GM18520 (cell line): ENCODE data around the gene AGAP2.

Experiments used
- ATAC-seq: cut with Tn5 transposase; IDR thresholded peaks from one replicate; pipeline ENCODE4 v1.9.1; 2021; ENCODE audit not compliant: unreplicated experiment

The AGAP2 gene

DNA sequence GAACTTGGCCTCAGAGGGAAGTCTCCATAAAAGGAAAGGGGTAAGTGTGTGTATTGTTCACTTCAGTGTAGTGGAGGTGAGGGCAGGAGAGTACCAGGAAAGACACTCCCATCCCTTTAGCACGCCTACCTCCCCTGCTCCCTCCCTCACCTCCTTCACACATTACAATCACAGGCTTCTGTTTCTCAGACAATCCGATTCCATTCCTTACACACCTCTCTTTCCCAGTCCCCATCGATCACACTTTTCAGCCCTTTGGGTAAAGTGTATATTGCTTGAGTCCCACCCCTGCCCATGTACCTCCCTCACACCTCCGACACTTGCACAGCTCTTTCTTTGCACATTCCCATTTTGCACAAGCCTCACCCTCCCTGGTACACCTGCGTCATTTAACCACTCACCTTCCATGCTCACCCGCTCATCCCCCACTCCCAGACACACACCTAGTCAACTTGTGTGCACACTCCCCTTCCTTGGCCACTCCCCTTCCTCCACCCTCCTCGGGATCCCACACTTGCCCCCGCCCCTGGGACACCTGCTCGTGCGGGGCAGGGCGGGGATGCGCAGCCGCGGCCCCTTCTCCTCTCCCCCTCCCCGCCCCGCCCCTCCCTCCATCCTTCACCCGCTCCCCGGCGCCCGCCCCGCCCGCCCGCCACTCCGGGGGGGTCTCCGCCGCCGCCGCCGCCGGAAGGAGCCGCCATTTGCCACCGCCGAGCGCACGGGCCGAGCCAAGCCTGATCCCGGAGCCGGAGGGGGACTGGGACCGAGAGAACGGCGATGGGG is 16.1 kb upstream of the AGAP2 start, which contains the start of gene MARCHF9:
TSS of gene MARCHF9 (plus strand) at position 693 of the 783 bp plus-strand sequence. CDS start 426 bp downstream, outside the sequence.
- ATAC-seq, result peak; percentile 27

GRCh38 chr12:57753756-57754337 is 15.3 kb upstream of the AGAP2 start:
- ATAC-seq, result no peak

DNA sequence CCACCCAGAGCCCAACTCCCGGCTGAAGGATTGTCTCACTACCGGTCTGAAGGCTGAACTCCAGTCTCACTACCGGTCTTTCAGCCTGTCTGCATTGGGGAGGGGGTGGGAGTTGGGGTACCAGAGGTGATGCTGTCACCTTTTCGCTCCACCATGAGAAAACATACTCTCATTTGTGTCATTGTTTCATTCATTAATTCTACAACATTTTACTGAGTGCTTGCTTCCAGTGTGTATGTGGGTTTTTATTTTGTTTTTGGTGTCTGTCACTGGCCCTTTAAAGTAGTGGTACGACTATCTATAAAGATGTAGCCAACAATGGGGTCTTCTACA is 14.1 kb upstream of the AGAP2 start:
- ATAC-seq, result no peak

DNA sequence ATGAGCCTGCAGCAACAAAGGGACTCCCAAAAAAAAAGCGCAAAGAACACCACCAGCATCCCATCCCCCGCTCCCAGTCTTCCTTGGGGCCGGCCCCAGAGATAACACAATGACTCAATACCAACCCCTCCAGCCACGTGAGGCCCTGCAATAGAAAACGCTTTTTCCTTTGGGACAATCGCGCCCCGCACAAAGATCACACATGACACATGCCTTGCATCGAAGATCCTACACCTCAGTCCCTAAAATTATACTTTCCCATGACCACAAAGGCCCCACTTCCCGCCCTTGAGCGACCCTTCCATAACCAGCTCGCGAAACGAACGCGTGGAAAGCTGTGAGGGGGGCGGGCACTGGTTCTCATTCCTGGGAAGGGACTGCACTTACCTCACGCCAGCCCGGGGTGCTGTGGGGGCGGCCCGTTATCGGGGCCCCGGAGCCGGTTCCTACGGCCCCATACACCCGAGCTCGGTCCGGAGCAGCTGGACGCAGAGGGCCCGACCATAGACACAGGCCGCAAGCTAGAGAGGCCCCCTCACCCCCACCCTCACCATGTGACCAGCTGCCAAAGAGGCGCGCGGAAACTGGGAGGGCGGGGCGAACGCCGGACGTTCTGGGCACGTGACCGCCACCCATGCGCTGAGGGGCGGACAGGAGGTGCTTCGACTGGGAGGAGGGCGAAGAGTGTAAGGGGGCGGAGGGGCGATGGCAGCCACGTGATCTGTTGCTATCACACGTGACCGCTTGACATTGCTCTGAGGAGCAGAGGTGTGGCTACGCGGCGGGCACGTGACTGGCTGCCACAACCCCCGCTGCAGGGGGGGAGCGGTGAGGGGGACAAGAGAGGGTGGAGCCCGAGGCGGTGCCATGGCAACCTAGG is 13.5 kb upstream of the AGAP2 start, which contains the start of gene CDK4:
TSS of gene CDK4 (minus strand) at position 523 of the 880 bp plus-strand sequence. CDS start 593 bp downstream, outside the sequence.
- peak; percentile 65 for ATAC-seq

DNA sequence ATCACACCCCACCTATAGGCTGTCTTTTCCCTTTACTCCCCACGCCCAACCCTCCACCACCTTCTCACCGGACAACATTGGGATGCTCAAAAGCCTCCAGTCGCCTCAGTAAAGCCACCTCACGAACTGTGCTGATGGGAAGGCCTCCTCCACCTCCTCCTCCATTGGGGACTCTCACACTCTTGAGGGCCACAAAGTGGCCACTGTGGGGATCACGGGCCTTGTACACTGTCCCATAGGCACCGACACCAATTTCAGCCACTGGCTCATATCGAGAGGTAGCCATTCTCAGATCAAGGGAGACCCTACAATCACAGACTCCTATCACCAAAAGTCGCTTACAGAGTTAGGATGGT is 12.9 kb upstream of the AGAP2 start:
- no peak for ATAC-seq

- ATAC-seq, result no peak
Measured at GRCh38 chr12:57750561-57751431, 12.3 kb upstream of the AGAP2 start.

GRCh38 chr12:57749061-57749460 is 10.5 kb upstream of the AGAP2 start:
- ATAC-seq, result no peak

- no peak for ATAC-seq
Measured at GRCh38 chr12:57746025-57746424, 7.5 kb upstream of the AGAP2 start.

DNA sequence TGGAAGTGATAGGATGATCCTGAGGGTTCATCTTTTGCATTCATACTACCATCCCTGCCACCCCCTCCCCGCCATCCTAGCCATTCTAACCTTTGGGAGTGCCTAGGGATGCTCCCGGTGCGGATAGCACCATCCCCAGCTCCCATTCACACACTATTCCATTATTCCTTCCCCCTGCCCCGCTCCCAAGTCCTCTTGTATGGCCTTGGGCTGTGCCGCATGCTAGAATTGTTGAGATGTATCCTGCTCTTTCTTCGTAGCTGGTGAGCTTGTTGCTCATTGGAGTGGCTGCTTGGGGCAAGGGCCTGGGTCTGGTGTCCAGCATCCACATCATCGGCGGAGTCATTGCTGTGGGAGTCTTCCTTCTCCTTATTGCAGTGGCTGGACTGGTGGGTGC is 6.9 kb upstream of the AGAP2 start:
- ATAC-seq, result no peak

GRCh38 chr12:57744777-57745484 is 6.4 kb upstream of the AGAP2 start, which contains the start of gene TSPAN31:
Gene TSPAN31, plus strand, starts transcription at chr12:57745039. Its CDS starts 116 bp downstream, at chr12:57745155.
- ATAC-seq, result peak; percentile 70

- peak; percentile 19 for ATAC-seq
Measured at GRCh38 chr12:57744194-57744776, 5.7 kb upstream of the AGAP2 start.

- no peak for ATAC-seq
Measured at GRCh38 chr12:57743769-57744168, 5.2 kb upstream of the AGAP2 start.

GRCh38 chr12:57741844-57742738 is 3.5 kb upstream of the AGAP2 start:
- ATAC-seq, result peak; percentile 37

DNA sequence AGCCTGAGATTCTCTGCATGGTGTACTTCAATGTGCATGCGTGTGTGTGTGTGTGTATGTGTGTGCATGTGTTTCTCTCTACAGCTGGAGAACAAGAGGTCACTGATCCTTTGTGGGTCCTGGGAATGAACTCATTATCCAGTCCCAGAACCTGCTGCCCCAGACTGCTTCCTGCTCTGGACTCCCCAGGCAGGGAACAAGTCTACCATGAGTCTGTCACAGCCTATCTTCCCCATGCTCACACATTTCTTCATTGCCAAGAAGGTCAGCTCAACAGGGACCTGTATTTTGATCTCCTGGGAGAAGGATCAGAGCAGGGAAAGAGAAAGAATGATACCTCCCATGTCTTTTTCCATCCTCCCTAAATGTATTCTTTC is 2.9 kb upstream of the AGAP2 start:
- no peak for ATAC-seq

DNA sequence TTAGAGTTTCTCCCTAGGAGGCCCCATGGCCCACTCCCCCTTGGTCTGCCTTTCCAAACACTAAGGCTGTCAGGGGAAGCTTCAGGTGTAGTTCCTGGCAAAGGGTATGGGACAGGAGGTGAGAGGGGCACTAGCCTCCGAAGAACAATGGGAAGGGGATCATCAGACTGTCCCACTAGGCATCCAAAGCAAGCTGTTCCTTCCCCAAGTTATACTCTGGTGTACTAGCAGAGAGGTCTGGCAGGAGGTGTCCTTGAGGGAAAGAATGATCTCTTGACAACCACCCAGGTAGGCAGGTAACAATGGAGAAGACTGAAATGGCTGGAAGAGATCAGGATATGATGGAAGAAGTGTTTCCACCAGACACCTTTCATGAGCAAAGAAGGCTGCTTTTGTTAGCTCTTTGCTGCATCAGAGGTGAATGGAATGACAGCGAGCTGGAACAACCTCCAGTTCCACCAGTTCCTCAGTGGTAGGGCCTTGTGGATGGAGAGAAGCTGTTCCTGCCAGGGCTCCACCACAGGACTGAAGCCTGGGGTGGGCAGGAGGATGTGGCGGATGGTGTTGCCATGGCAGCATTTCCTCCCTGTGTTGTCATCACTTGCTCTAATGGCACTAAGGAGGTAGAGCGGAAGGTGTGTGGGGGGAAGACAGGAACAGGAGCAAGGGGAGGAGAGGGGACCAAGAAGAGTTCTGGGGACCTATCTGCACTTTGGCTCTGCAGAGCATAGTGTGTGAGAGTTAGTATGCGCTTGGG is 2.3 kb upstream of the AGAP2 start:
- peak; percentile 40 for ATAC-seq

- ATAC-seq, result no peak
Measured at GRCh38 chr12:57739914-57740538, 1.5 kb upstream of the AGAP2 start.

- ATAC-seq, result no peak
Measured at GRCh38 chr12:57739387-57739786, 845 bp upstream of the AGAP2 start.
